NCI-H1417 (cell line): ENCODE results near the gene AP2A1.

Experiments used
- DNase-seq, 3 experiments: peaks; one replicate each; lab custom pipeline; 2025; lab: John Stamatoyannopoulos, UW

AP2A1 gene

GRCh38 chr19:49855676-49856573 lies 89.1 kb downstream of the AP2A1 start:
- no peak for DNase-seq

- no peak for DNase-seq
Measured at GRCh38 chr19:49856574-49857021, 89.8 kb downstream of the AP2A1 start.
